Smooth muscle cell (in vitro differentiated cells): ENCODE results near the gene C2orf92. TPM values are rescaled to one million over a fixed set of nuclear protein-coding genes. Genes with fewer than 3 reads are reported as not detected.

Experiments
- DNase-seq: peaks from one replicate; lab custom pipeline; 2025; ENCODE audit not compliant: unreplicated experiment; lab: John Stamatoyannopoulos, UW
- H2AFZ ChIP-seq: fragments of 200-600 bp; sonication (generic); 2 replicates; pipeline ENCODE4 v1.6.0; 2016; ENCODE audit warnings: antibody characterized with exemption, low read depth, mild to moderate bottlenecking
- H3F3A ChIP-seq: fragments of 200-600 bp; sonication (generic); 2 replicates; pipeline ENCODE4 v1.6.0; 2017; ENCODE audit warnings: antibody characterized with exemption, low read depth
- H3K27ac ChIP-seq: fragments of 200-600 bp; sonication (generic); 2 replicates; pipeline ENCODE4 v1.5.1; 2016; ENCODE audit warnings: low read depth, mild to moderate bottlenecking
- H3K27me3 ChIP-seq: fragments of 200-600 bp; sonication (generic); 2 replicates; pipeline ENCODE4 v1.6.1; 2016; ENCODE audit warnings: low read depth, mild to moderate bottlenecking
- H3K36me3 ChIP-seq: fragments of 200-600 bp; sonication (generic); 2 replicates; pipeline ENCODE4 v1.5.1; 2016; ENCODE audit warnings: low read depth
- H3K4me1 ChIP-seq: fragments of 200-600 bp; sonication (generic); 2 replicates; pipeline ENCODE4 v1.5.1; 2016; ENCODE audit warnings: low read depth
- H3K4me2 ChIP-seq: fragments of 200-600 bp; sonication (generic); 2 replicates; pipeline ENCODE4 v1.6.0; 2016; ENCODE audit warnings: mild to moderate bottlenecking
- H3K4me3 ChIP-seq: fragments of 200-600 bp; sonication (generic); 2 replicates; pipeline ENCODE4 v1.5.1; 2016; ENCODE audit warnings: mild to moderate bottlenecking
- H3K79me2 ChIP-seq: fragments of 200-600 bp; sonication (generic); 2 replicates; pipeline ENCODE4 v1.6.0; 2016; ENCODE audit warnings: low read depth, mild to moderate bottlenecking
- H3K9ac ChIP-seq: fragments of 200-600 bp; sonication (generic); 2 replicates; pipeline ENCODE4 v1.6.0; 2016; ENCODE audit warnings: low read depth
- H3K9me3 ChIP-seq: fragments of 200-600 bp; sonication (generic); replicated peaks from 2 replicates; pipeline ENCODE4 v1.5.1; 2016; ENCODE audit warnings: low read depth
- H4K20me1 ChIP-seq: fragments of 200-600 bp; sonication (generic); 2 replicates; pipeline ENCODE4 v1.6.0; 2016; ENCODE audit warnings: low read depth
- CTCF ChIP-seq: fragments of 200-600 bp; sonication (generic); IDR thresholded peaks from 2 replicates; pipeline ENCODE4 v1.5.1; 2017; ENCODE audit warnings: borderline replicate concordance, mild to moderate bottlenecking, antibody characterized with exemption; ENCODE audit not compliant: insufficient read depth, poor library complexity, severe bottlenecking
- WGBS: methylation state at CpG from one replicate; pipeline ENCODE4 v1.1.7; 2016; ENCODE audit warnings: low lambda C conversion rate; 5-methylcytosine and 5-hydroxymethylcytosine counted together
- polyA plus RNA-seq: library from polyadenylated mRNA; unstranded; fragments of >200 nt; fragmentation: Nextera tagmentation; extraction: Ambion mirVana; gene quantifications from 2 replicates; pipeline ENCODE4 v1.2.1, GENCODE V29; 2016
- total RNA-seq: library from RNA; depleted of rRNA; stranded (reverse); fragments of >200 nt; gene quantifications from 2 replicates; pipeline ENCODE4 v1.2.3, GENCODE V29; 2014

The C2orf92 gene
- total and polyA plus RNA-seq, 2 experiments from 2014 or later, result 1.0 to 7.2 TPM

- Histone ChIP-seq H3K4me2 (no peak overlapping the region), H3F3A (no peaks in the 10 kb centered on the region), H3K79me2 (no peaks in the 10 kb centered on the region), H3K36me3 (no peaks in the 10 kb centered on the region), H3K9ac (no peak overlapping the region), H4K20me1 (no peaks in the 10 kb centered on the region), H3K27me3 (no peaks in the 10 kb centered on the region), H3K27ac (no peak overlapping the region), H3K4me3 (no peak overlapping the region), H3K4me1 (no peaks in the 10 kb centered on the region), H2AFZ (no peak overlapping the region), H3K9me3 (no peaks in the 10 kb centered on the region)
- no peak for TF ChIP-seq CTCF
- WGBS, result 95% methylated on average over 24 of the region's 28 CpGs
- no peak for DNase-seq
These were observed 63.2 kb downstream of the C2orf92 start for GRCh38 chr2:97732436-97733340.

- H3K9me3 ChIP-seq, result no peaks in the 10 kb centered on the region
- no peak overlapping the region for H2AFZ ChIP-seq
- H4K20me1 ChIP-seq, result no peaks in the 10 kb centered on the region
- DNase-seq, result no peak
- no peaks in the 10 kb centered on the region for H3F3A ChIP-seq
- H3K4me2 ChIP-seq, result no peak overlapping the region
- H3K79me2 ChIP-seq, result no peaks in the 10 kb centered on the region
- no peaks in the 10 kb centered on the region for H3K36me3 ChIP-seq
- H3K9ac ChIP-seq, result no peak overlapping the region
- no peak for TF ChIP-seq CTCF
- no peak overlapping the region for H3K4me3 ChIP-seq
- H3K27me3 ChIP-seq, result no peaks in the 10 kb centered on the region
- 93% methylated on average over 20 of the region's 20 CpGs for WGBS
- no peaks in the 10 kb centered on the region for H3K4me1 ChIP-seq
- H3K27ac ChIP-seq, result no peak overlapping the region
These were observed 64.0 kb downstream of the C2orf92 start for GRCh38 chr2:97733341-97734035.

GRCh38 chr2:97734061-97735051 lies 64.8 kb downstream of the C2orf92 start:
- no peaks in the 10 kb centered on the region for H3K27me3 ChIP-seq
- no peak overlapping the region for H3K4me3 ChIP-seq
- 96% methylated on average over 43 of the region's 44 CpGs for WGBS
- H3K79me2 ChIP-seq, result no peaks in the 10 kb centered on the region
- no peak overlapping the region for H3K9ac ChIP-seq
- no peak for TF ChIP-seq CTCF
- H4K20me1 ChIP-seq, result no peaks in the 10 kb centered on the region
- no peaks in the 10 kb centered on the region for H3F3A ChIP-seq
- no peaks in the 10 kb centered on the region for H3K36me3 ChIP-seq
- no peak overlapping the region for H2AFZ ChIP-seq
- H3K9me3 ChIP-seq, result no peaks in the 10 kb centered on the region
- H3K27ac ChIP-seq, result no peak overlapping the region
- DNase-seq, result no peak
- H3K4me2 ChIP-seq, result no peak overlapping the region
- H3K4me1 ChIP-seq, result no peaks in the 10 kb centered on the region
